ENCODE data around the gene BCO2. TPM values are rescaled to one million over a fixed set of nuclear protein-coding genes. Genes with fewer than 3 reads are reported as not detected.
A peak's percentile ranks its signal among the peaks of the same experiment; 100 is the strongest.

The BCO2 gene, protein sequence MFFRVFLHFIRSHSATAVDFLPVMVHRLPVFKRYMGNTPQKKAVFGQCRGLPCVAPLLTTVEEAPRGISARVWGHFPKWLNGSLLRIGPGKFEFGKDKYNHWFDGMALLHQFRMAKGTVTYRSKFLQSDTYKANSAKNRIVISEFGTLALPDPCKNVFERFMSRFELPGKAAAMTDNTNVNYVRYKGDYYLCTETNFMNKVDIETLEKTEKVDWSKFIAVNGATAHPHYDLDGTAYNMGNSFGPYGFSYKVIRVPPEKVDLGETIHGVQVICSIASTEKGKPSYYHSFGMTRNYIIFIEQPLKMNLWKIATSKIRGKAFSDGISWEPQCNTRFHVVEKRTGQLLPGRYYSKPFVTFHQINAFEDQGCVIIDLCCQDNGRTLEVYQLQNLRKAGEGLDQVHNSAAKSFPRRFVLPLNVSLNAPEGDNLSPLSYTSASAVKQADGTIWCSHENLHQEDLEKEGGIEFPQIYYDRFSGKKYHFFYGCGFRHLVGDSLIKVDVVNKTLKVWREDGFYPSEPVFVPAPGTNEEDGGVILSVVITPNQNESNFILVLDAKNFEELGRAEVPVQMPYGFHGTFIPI
- 11.0 TPM for total RNA-seq

DNA sequence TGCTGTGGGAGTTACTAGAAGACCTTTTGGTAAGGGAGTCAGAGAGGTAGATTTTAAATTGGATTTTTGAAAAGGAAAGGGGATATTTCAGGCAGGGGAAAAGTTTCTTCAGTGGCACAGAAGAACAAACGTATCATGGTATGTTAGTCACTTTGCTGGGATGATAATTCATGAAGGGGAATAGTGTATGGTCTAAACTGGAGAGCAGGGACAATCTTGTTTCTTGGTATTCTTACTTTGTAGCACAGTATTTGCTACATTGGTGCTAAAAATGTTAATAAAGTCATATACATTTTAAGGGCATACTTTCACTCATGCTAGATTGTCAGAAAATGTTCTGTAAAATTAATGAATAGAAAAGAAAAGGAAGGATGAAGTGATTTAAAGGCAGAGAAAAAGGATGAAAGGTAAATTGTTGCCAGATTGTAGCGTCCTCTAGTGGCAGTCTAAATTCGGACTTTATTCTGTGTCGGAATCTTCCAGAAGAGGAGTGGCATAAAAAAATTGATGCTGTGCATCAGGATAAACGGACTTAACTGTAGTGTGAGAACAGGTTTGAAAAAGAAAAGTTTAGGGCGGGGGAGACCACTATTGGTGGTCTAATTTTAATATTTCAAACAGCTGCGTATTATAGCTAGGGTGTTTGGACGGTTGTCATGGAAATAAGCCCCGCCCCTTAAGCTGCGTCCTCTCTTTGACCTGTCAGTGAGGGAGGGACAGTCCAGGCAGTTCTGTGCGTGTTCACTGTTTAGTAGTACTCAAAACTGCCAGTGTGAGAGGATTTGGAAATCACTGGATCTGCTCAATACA lies at the start of gene BCO2:
TSS of gene BCO2 (plus strand) at position 724 of the 810 bp plus-strand sequence. CDS start 90 bp downstream, outside the sequence.
- H3K27ac ChIP-seq, result peak within 1 kb of the TSS; percentile 78
- no peaks in the 10 kb centered on the region for H3K36me3 ChIP-seq
- TF ChIP-seq, protein P1, sequence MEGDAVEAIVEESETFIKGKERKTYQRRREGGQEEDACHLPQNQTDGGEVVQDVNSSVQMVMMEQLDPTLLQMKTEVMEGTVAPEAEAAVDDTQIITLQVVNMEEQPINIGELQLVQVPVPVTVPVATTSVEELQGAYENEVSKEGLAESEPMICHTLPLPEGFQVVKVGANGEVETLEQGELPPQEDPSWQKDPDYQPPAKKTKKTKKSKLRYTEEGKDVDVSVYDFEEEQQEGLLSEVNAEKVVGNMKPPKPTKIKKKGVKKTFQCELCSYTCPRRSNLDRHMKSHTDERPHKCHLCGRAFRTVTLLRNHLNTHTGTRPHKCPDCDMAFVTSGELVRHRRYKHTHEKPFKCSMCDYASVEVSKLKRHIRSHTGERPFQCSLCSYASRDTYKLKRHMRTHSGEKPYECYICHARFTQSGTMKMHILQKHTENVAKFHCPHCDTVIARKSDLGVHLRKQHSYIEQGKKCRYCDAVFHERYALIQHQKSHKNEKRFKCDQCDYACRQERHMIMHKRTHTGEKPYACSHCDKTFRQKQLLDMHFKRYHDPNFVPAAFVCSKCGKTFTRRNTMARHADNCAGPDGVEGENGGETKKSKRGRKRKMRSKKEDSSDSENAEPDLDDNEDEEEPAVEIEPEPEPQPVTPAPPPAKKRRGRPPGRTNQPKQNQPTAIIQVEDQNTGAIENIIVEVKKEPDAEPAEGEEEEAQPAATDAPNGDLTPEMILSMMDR (IDR thresholded peaks at IDR 0.05), result peak; percentile 53 to 80 (median 68)
- TF ChIP-seq POLR2AphosphoS5 (IDR thresholded peaks at IDR 0.05; ENCODE audit: insufficient read depth in 1 of 2, low read depth in 1 of 2), result peak in 1 of 2 donors; percentile 81
- TF ChIP-seq POLR2A (IDR thresholded peaks at IDR 0.05), result no peak
- intact Hi-C loops (cut with DNase I), result no loop called here
- DNase-seq (ENCODE audit: extremely low spot score in 2 of 2), result peak in 1 of 2 donors; percentile 90
- H3K4me3 ChIP-seq, result peak within 1 kb of the TSS; percentile 32 to 34
- H3K4me1 ChIP-seq, result peaks cover 13% of the 10 kb centered on the region
- H3K27me3 ChIP-seq, result no peaks in the 10 kb centered on the region
- H3K9me3 ChIP-seq, result no peaks in the 10 kb centered on the region

GRCh38 chr11:112127056-112127455 lies 48.3 kb upstream of the BCO2 start:
- H3K4me1 ChIP-seq, result peaks cover 12% of the 10 kb centered on the region
- no peaks in the 10 kb centered on the region for H3K9me3 ChIP-seq
- H3K27ac ChIP-seq, result no peak overlapping the region
- H3K27me3 ChIP-seq, result no peaks in the 10 kb centered on the region
- no peaks in the 10 kb centered on the region for H3K36me3 ChIP-seq
- no peak overlapping the region for H3K4me3 ChIP-seq
- TF ChIP-seq POLR2A (IDR thresholded peaks at IDR 0.05), result no peak
- TF ChIP-seq POLR2AphosphoS5 (IDR thresholded peaks at IDR 0.05; ENCODE audit: insufficient read depth in 1 of 2, low read depth in 1 of 2), result no peak
- TF ChIP-seq, protein P1 (IDR thresholded peaks at IDR 0.05), result no peak
- intact Hi-C loops (cut with DNase I), result no loop called here
- no peak for DNase-seq (ENCODE audit: extremely low spot score in 2 of 2)

DNA sequence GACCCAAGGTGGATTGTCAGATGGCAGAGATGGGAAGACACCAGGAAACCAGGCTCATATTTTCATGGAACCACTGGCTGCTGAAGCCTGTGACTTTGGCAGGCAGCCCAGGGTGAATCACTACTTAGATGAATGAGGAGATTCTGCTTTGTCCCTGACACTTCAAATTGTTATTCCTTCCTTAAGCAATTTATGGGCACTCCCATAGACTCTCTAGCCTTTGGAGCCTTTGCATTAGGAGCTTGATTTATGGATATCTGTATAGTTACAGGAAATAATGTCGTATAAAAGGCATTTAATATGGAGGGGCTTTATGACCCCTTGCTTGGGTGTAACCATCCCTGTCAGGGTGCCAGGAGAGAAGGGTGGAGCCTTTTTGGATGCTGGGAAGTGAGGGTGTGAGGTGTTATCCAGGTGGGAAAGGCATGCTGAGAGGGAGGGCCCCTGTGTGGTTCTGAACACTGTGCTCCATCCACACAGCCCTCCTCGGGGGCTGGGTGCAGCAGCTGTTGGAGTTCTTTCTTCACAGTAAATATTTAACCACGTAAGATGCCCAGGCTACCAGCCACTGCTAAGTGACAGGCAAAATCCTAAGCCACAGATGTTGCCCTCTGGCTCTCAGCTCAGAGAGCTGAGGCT lies 46.7 kb upstream of the BCO2 start:
- TF ChIP-seq POLR2A (IDR thresholded peaks at IDR 0.05) (no peak), POLR2AphosphoS5 (IDR thresholded peaks at IDR 0.05; ENCODE audit: insufficient read depth in 1 of 2, low read depth in 1 of 2) (peak in 1 of 2 donors; percentile 47)
- Histone ChIP-seq H3K27ac (no peak overlapping the region), H3K4me3 (no peak overlapping the region), H3K4me1 (peaks cover 12% of the 10 kb centered on the region), H3K27me3 (no peaks in the 10 kb centered on the region), H3K36me3 (no peaks in the 10 kb centered on the region), H3K9me3 (no peaks in the 10 kb centered on the region)
- no peak for DNase-seq (ENCODE audit: extremely low spot score in 2 of 2)
- intact Hi-C loops (cut with DNase I), result no loop called here

DNA sequence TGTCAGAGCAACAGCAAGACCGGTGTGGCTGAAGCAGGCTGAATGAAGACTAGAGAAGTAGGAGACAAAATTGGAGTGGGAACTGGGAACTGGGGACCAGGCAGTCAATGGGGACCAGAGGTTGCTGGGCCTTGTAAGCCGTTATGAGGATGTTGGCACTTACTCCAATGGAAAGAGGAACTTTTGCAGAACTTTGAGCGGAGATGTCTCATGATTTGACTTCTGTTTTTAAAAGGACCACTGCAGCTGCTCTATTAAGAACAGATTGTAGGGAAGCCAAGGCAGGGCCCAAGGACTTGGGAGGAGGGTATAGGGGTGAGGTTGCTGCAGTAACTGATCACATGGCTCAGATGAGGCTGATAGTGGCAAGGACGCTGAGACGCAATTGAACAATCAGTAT lies 45.7 kb upstream of the BCO2 start:
- no peak for DNase-seq (ENCODE audit: extremely low spot score in 2 of 2)
- intact Hi-C loops (cut with DNase I), result no loop called here
- H3K4me3 ChIP-seq, result no peak overlapping the region
- no peaks in the 10 kb centered on the region for H3K9me3 ChIP-seq
- no peaks in the 10 kb centered on the region for H3K27me3 ChIP-seq
- H3K4me1 ChIP-seq, result peaks cover 12% of the 10 kb centered on the region
- no peaks in the 10 kb centered on the region for H3K36me3 ChIP-seq
- H3K27ac ChIP-seq, result no peak overlapping the region
- TF ChIP-seq POLR2A (IDR thresholded peaks at IDR 0.05) (no peak), POLR2AphosphoS5 (IDR thresholded peaks at IDR 0.05; ENCODE audit: insufficient read depth in 1 of 2, low read depth in 1 of 2) (no peak)
- TF ChIP-seq, protein P1 (IDR thresholded peaks at IDR 0.05), result no peak

GRCh38 chr11:112132737-112133136 lies 42.6 kb upstream of the BCO2 start:
- no peak overlapping the region for H3K4me3 ChIP-seq
- TF ChIP-seq, protein P1 (IDR thresholded peaks at IDR 0.05), result no peak
- no peak for TF ChIP-seq POLR2AphosphoS5 (IDR thresholded peaks at IDR 0.05; ENCODE audit: insufficient read depth in 1 of 2, low read depth in 1 of 2)
- no peak for TF ChIP-seq POLR2A (IDR thresholded peaks at IDR 0.05)
- H3K27me3 ChIP-seq, result no peaks in the 10 kb centered on the region
- no peak for DNase-seq (ENCODE audit: extremely low spot score in 2 of 2)
- peaks cover 12% of the 10 kb centered on the region for H3K4me1 ChIP-seq
- H3K36me3 ChIP-seq, result no peaks in the 10 kb centered on the region
- no peak overlapping the region for H3K27ac ChIP-seq
- intact Hi-C loops (cut with DNase I), result no loop called here
- H3K9me3 ChIP-seq, result no peaks in the 10 kb centered on the region

Data from vagina (tissue), 2 donors.